Activated CD4-positive, alpha-beta T cell treated with anti-CD3 and anti-CD28 coated beads, Interleukin-2, amount 10 ng/mL, durations not matched to agents 7 days and 5 days (primary cell): ENCODE measurements around the gene RAD23A. TPM values are rescaled to one million over a fixed set of nuclear protein-coding genes. Genes with fewer than 3 reads are reported as not detected.

ENCODE experiments used
- CTCF ChIA-PET: fragments of 350-600 bp; sonication (Branson Sonifier 250); formaldehyde crosslinking; loops from one replicate; lab custom pipeline; 2021; ENCODE audit warnings: antibody characterized with exemption; lab: Charles Lee
- POLR2A ChIA-PET: fragments of 350-600 bp; sonication (Branson Sonifier 250); formaldehyde crosslinking; loops from one replicate; lab custom pipeline; 2021; ENCODE audit warnings: antibody characterized with exemption; lab: Charles Lee
- DNase-seq: peaks from one replicate; pipeline ENCODE4 v3.0.0-alpha.2; 2020
- H3K27ac Mint-ChIP-seq: one replicate; pipeline ENCODE4 v1.8.0; 2021; ENCODE audit warnings: mild to moderate bottlenecking, moderate library complexity, mixed read lengths
- H3K27me3 Mint-ChIP-seq: one replicate; pipeline ENCODE4 v1.8.0; 2021; ENCODE audit warnings: mixed read lengths
- H3K36me3 Mint-ChIP-seq: one replicate; pipeline ENCODE4 v1.8.0; 2021; ENCODE audit warnings: low read depth, mixed read lengths
- H3K4me1 Mint-ChIP-seq: one replicate; pipeline ENCODE4 v1.8.0; 2021; ENCODE audit warnings: mixed read lengths
- H3K4me3 Mint-ChIP-seq: one replicate; pipeline ENCODE4 v1.8.0; 2021; ENCODE audit warnings: mild to moderate bottlenecking, moderate library complexity, mixed read lengths
- H3K9me3 Mint-ChIP-seq: one replicate; pipeline ENCODE4 v1.8.0; 2021; ENCODE audit warnings: mixed read lengths
- total RNA-seq, 2 experiments: library from RNA; stranded (reverse); gene quantifications; one replicate each; pipeline ENCODE4 v1.2.3, GENCODE V29; 2021

Gene RAD23A
- total RNA-seq, 2 experiments from 2014 or later, result 120 to 131 TPM

GRCh38 chr19:12994701-12995595 lies 49.3 kb downstream of the RAD23A start, which contains the start of gene NFIX:
Gene NFIX (plus strand): TSS chr19:12995475. CDS start chr19:12995838, 363 bp downstream.
- POLR2A ChIA-PET, result no interaction called here
- DNase-seq, result peak; percentile 69
- Mint-ChIP-seq H3K27me3 (peaks cover 28% of the 10 kb centered on the region), H3K4me1 (peaks cover 7% of the 10 kb centered on the region), H3K9me3 (no peaks in the 10 kb centered on the region), H3K27ac (peak within 1 kb of the TSS; percentile 1), H3K36me3 (peaks cover 3% of the 10 kb centered on the region), H3K4me3 (peak within 1 kb of the TSS; percentile 79)
- CTCF ChIA-PET, result interaction anchor here (1.9 kb wide), 1 partner anchor 10 kb away, joined by 4 read pairs; no protein-coding TSS in a partner anchor

DNA sequence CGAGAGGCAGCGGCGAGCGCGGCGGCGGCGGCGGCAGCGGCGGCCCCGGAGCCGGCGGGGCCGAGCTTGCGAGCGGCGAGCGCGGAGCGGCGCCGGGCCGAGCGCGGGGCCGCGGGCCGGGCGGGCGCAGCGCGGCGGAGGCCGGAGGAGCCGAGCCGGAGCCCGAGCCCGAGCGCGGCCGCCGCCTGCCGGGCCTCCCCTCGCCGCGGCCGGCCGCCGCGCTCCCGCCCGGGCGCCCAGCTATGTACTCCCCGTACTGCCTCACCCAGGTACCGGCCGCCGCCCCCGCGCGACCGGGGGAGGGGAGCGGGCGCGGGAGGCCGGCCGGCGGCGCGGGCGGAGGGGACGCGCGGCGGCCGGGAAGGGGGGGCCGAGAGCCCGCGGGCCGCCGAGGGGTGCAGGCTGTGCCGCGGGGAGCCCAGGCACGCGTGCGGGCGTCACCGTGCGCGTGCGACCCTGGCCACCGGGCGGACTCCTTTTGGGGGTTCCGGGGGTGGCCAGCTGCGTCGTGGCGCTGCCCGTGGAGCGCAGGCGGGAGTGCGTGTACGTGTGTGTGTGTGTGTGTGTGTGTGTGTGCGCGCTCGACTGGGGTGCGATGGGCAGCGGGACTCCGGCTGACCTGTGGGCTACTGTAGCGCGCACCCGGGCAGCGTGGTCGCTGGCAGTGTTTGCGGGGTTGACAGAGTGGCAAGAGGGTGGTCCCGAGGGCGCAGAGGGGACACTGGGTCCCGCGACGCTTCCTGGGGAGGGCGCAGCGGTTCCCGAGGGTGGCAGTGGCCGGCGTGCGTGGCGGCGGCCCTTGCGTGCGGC lies 50.1 kb downstream of the RAD23A start:
- Mint-ChIP-seq H3K36me3 (peaks cover 3% of the 10 kb centered on the region), H3K4me1 (peaks cover 7% of the 10 kb centered on the region), H3K4me3 (peak overlapping the region; percentile 52), H3K27me3 (peaks cover 31% of the 10 kb centered on the region), H3K9me3 (no peaks in the 10 kb centered on the region), H3K27ac (no peak overlapping the region)
- no peak for DNase-seq
- POLR2A ChIA-PET, result no interaction called here
- CTCF ChIA-PET, result interaction anchor here (0.5 kb wide), 1 partner anchor 1557 kb away, joined by 3 read pairs; no protein-coding TSS in a partner anchor

DNA sequence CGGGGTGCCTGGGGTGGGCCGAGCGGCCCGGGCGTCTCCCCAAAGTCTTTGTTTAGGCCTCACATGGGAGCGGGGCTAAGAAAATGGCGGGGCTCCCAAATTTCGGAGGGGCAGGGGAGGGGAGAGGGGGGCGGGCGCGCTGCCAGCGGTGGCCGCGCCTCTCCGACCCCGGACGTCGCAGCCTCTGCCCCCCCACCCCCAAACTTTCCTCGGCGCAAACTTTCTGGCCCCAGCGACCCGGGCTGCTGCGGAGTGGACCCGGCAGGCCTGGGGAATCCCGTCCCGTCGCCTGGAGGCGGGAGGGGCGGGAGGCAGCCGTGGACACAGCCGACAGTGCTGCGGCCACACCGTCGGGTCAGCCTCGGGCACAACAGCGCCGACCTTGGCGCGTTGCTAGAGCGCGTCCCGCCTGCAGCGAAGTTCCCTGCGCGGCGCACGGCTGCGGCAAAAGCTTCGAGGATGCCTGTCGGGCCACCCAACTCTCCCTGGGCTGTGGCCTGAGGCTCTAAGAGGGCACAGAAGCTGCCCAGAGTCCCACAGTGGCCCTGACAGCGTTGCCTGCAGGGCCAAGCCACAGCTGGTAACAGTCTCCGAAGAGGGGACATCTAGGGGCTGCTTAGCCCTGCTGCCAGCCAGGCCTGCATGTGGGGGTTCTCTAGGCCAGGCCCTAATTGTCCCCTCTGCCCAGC lies 50.9 kb downstream of the RAD23A start:
- Mint-ChIP-seq H3K4me1 (peaks cover 7% of the 10 kb centered on the region), H3K4me3 (peak overlapping the region; percentile 38), H3K36me3 (peaks cover 3% of the 10 kb centered on the region), H3K27ac (no peak overlapping the region), H3K27me3 (peaks cover 31% of the 10 kb centered on the region), H3K9me3 (no peaks in the 10 kb centered on the region)
- CTCF ChIA-PET, result interaction anchor here (1.0 kb wide), 1 partner anchor 9 kb away, joined by 3 read pairs; no protein-coding TSS in a partner anchor
- POLR2A ChIA-PET, result no interaction called here
- no peak for DNase-seq

- Mint-ChIP-seq H3K9me3 (no peaks in the 10 kb centered on the region), H3K36me3 (peaks cover 3% of the 10 kb centered on the region), H3K27ac (no peak overlapping the region), H3K4me3 (peak overlapping the region; percentile 6), H3K27me3 (peaks cover 31% of the 10 kb centered on the region), H3K4me1 (peaks cover 7% of the 10 kb centered on the region)
- ChIA-PET CTCF (interaction anchor here (1.0 kb wide), 1 partner anchor 8 kb away, joined by 3 read pairs; no protein-coding TSS in a partner anchor), POLR2A (no interaction called here)
- no peak for DNase-seq
Measured at GRCh38 chr19:12997179-12997966, 51.7 kb downstream of the RAD23A start.

DNA sequence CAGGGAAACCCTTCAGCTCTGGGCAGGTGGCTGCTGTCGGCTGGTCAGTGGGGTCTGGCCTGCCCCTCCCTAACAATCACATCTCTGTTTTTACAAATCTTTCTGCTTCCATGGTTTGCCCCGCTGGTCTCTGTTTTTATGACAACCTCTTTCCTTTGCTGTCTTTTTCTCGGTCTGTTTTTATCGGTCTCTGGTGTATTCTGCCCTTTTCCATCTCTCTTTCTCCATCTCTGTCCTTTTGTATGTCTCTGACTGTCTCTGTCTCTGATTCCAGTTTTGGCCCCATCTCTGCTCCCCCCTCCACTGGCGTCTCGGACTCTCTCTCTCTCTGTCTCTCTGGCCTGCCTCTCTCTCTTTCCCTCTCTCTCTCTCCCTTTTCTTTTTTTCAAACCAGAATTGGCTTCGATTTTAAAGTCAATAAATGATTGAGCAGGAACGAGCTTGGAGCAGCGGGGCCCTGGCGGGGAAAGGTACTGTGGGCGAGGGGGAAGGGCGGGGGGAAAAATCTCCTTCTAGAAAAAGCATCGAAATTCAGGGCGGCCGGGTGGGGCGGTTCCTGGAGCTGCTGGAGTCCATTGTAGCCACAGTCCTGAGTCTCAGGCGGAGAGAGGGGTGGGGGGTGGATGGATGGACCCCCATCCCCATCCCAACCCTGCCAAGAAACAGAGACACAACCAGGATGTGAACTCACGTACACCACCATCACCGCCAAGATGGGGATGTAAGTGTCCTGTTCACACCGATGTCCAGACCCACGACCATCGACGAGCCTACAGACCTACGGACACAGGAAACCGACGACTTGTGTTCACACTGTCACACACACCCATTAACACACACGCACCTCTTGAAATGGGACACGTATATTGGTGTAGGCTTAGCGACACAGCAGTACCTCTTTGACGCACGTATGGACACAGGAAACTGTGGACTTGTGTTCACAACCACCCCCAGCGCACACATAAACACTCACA lies 52.6 kb downstream of the RAD23A start:
- DNase-seq, result no peak
- CTCF ChIA-PET, result interaction anchor here (1.0 kb wide), 1 partner anchor 7 kb away, joined by 3 read pairs; no protein-coding TSS in a partner anchor
- H3K9me3 Mint-ChIP-seq, result no peaks in the 10 kb centered on the region
- POLR2A ChIA-PET, result no interaction called here
- peaks cover 3% of the 10 kb centered on the region for H3K36me3 Mint-ChIP-seq
- H3K27me3 Mint-ChIP-seq, result peaks cover 31% of the 10 kb centered on the region
- H3K27ac Mint-ChIP-seq, result no peak overlapping the region
- H3K4me3 Mint-ChIP-seq, result no peak overlapping the region
- peaks cover 7% of the 10 kb centered on the region for H3K4me1 Mint-ChIP-seq

- Mint-ChIP-seq H3K9me3 (no peaks in the 10 kb centered on the region), H3K27me3 (peaks cover 11% of the 10 kb centered on the region), H3K27ac (no peak overlapping the region), H3K4me3 (no peak overlapping the region), H3K4me1 (no peaks in the 10 kb centered on the region), H3K36me3 (no peaks in the 10 kb centered on the region)
- ChIA-PET POLR2A (no interaction called here), CTCF (interaction anchor here (1.6 to 1.8 kb wide), 2 partner anchors 13 to 23 kb away, joined by 4 to 10 read pairs; no protein-coding TSS in a partner anchor)
- no peak for DNase-seq
Measured at GRCh38 chr19:13001166-13001501, 55.5 kb downstream of the RAD23A start.

DNA sequence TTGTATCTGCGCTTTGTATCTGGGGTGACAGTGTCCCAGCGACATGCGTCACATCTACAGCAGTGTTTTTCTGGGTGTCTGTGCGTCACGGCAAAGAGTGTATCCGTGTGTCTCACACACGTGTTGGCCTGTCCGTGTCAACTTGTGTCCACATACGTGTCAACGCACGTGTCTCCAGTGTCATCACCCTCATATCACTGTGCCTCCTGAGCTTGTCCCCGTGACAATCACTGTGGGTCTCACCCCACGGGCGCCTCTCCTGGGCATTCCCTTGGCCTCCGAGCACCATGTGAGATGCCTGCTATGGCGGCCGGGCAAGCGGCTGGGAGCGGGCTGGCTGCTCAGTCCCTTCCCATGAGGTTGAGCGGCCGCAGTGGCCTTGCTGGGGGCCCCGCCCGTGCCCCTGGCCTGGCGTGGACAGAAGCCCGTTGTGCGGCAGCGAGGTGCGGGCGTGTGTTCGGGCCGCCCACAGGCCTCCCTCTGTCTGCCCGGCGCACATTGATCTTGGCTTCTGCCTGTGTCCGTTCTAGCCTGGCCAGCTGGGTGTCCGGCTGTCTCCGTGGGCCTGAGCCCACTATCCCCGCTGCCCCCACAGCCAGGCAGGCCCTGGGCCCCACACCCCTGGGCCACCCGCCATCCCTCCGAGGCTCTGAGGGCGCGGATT lies 56.0 kb downstream of the RAD23A start:
- no peak overlapping the region for H3K4me3 Mint-ChIP-seq
- ChIA-PET CTCF (no interaction called here), POLR2A (no interaction called here)
- no peak for DNase-seq
- no peaks in the 10 kb centered on the region for H3K9me3 Mint-ChIP-seq
- H3K27ac Mint-ChIP-seq, result no peak overlapping the region
- no peaks in the 10 kb centered on the region for H3K36me3 Mint-ChIP-seq
- H3K27me3 Mint-ChIP-seq, result peaks cover 11% of the 10 kb centered on the region
- H3K4me1 Mint-ChIP-seq, result no peaks in the 10 kb centered on the region

GRCh38 chr19:13002166-13002898 lies 56.7 kb downstream of the RAD23A start:
- ChIA-PET CTCF (interaction anchor here (1.4 kb wide), 1 partner anchor 59 kb away, joined by 3 read pairs; no protein-coding TSS in a partner anchor), POLR2A (no interaction called here)
- no peaks in the 10 kb centered on the region for H3K36me3 Mint-ChIP-seq
- H3K27ac Mint-ChIP-seq, result no peak overlapping the region
- DNase-seq, result no peak
- no peaks in the 10 kb centered on the region for H3K9me3 Mint-ChIP-seq
- H3K4me1 Mint-ChIP-seq, result no peaks in the 10 kb centered on the region
- H3K4me3 Mint-ChIP-seq, result no peak overlapping the region
- H3K27me3 Mint-ChIP-seq, result peaks cover 5% of the 10 kb centered on the region

- ChIA-PET CTCF (interaction anchor here (1.4 kb wide), 1 partner anchor 58 kb away, joined by 3 read pairs; no protein-coding TSS in a partner anchor), POLR2A (no interaction called here)
- peaks cover 6% of the 10 kb centered on the region for H3K27me3 Mint-ChIP-seq
- H3K4me1 Mint-ChIP-seq, result no peaks in the 10 kb centered on the region
- H3K4me3 Mint-ChIP-seq, result no peak overlapping the region
- H3K27ac Mint-ChIP-seq, result no peak overlapping the region
- H3K36me3 Mint-ChIP-seq, result no peaks in the 10 kb centered on the region
- H3K9me3 Mint-ChIP-seq, result no peaks in the 10 kb centered on the region
- DNase-seq, result no peak
Measured at GRCh38 chr19:13003081-13003480, 57.4 kb downstream of the RAD23A start.
